Measurements from ENCODE around the gene SNED1.
"Not testable (repeated sequence)": the region's sequence is repeated elsewhere in the genome, so short reads cannot be mapped to it uniquely, and the experiment has no call there.

SNED1 gene

GRCh38 chr2:241084856-241085444 is 86.5 kb downstream of the SNED1 start:
- DNase-seq (ENCODE audit: low read depth) = no peak

- DNase-seq (ENCODE audit: low read depth) = no peak
These were observed 89.2 kb downstream of the SNED1 start for GRCh38 chr2:241087420-241088268.

GRCh38 chr2:241088376-241088775 is 90.0 kb downstream of the SNED1 start:
- no peak for DNase-seq (ENCODE audit: low read depth)

GRCh38 chr2:241088791-241089732 is 90.6 kb downstream of the SNED1 start:
- DNase-seq (ENCODE audit: low read depth) = no peak

- DNase-seq (ENCODE audit: low read depth) = no peak
These were observed 92.8 kb downstream of the SNED1 start for GRCh38 chr2:241091201-241091600.

- DNase-seq (ENCODE audit: low read depth) = no peak
These were observed 93.5 kb downstream of the SNED1 start for GRCh38 chr2:241091734-241092445.

- DNase-seq (ENCODE audit: low read depth) = no peak
These were observed 94.3 kb downstream of the SNED1 start for GRCh38 chr2:241092677-241093076.

GRCh38 chr2:241093133-241093781 is 94.8 kb downstream of the SNED1 start:
- not testable (repeated sequence) for DNase-seq (ENCODE audit: low read depth)

- no peak for DNase-seq (ENCODE audit: low read depth)
These were observed 95.8 kb downstream of the SNED1 start for GRCh38 chr2:241094172-241094571.

- no peak for DNase-seq (ENCODE audit: low read depth)
These were observed 96.6 kb downstream of the SNED1 start for GRCh38 chr2:241094924-241095420.

GRCh38 chr2:241095594-241096290 is 97.3 kb downstream of the SNED1 start:
- no peak for DNase-seq (ENCODE audit: low read depth)

- DNase-seq (ENCODE audit: low read depth) = no peak
These were observed 98.6 kb downstream of the SNED1 start for GRCh38 chr2:241096979-241097378.

GRCh38 chr2:241099246-241099645 is 100.8 kb downstream of the SNED1 start:
- DNase-seq (ENCODE audit: low read depth) = no peak

- DNase-seq (ENCODE audit: low read depth) = peak; percentile 59
These were observed 103.9 kb downstream of the SNED1 start, which contains the start of gene MTERF4 for GRCh38 chr2:241102239-241102803. Gene MTERF4 (minus strand): TSS chr2:241102287. CDS start chr2:241102273, 14 bp downstream.

GRCh38 chr2:241103176-241103595 is 104.8 kb downstream of the SNED1 start:
- no peak for DNase-seq (ENCODE audit: low read depth)

- DNase-seq (ENCODE audit: low read depth) = not testable (repeated sequence)
These were observed 106.2 kb downstream of the SNED1 start for GRCh38 chr2:241104611-241105010.

GRCh38 chr2:241105641-241106040 is 107.2 kb downstream of the SNED1 start:
- DNase-seq (ENCODE audit: low read depth) = no peak

GRCh38 chr2:241107031-241107783 is 108.8 kb downstream of the SNED1 start:
- DNase-seq (ENCODE audit: low read depth) = no peak
